Keratinocyte (primary cell): ENCODE results near the gene TOX3. TPM values are rescaled to one million over a fixed set of nuclear protein-coding genes. Genes with fewer than 3 reads are reported as not detected.

Source experiments
- DNase-seq: peaks from one replicate; pipeline ENCODE4 v3.0.0-alpha.2; 2011; ENCODE audit warnings: low read depth, missing footprints, low spot score
- FAIRE-seq: peaks from 2 replicates; lab custom pipeline; 2011; peaks lifted over from hg19 to GRCh38; lab: Jason Lieb, UNC
- H2AFZ ChIP-seq: 2 replicates; pipeline ENCODE4 v1.6.0; 2012; ENCODE audit warnings: low read length, control low read depth, inconsistent platforms; ENCODE audit not compliant: control insufficient read depth
- H3K27ac ChIP-seq: 2 replicates; pipeline ENCODE4 v1.5.1; 2011; ENCODE audit warnings: low read length; ENCODE audit not compliant: control insufficient read depth, insufficient read depth
- H3K27me3 ChIP-seq: 3 replicates; pipeline ENCODE4 v1.6.0; 2011; ENCODE audit warnings: low read length; ENCODE audit not compliant: control insufficient read depth, insufficient read depth; ENCODE audit errors: extremely low read depth
- H3K36me3 ChIP-seq, 2 experiments: 2 replicates in 1 of 2; 3 replicates in 1 of 2; pipeline ENCODE4 v1.5.1; 2011; ENCODE audit warnings: low read length in 2 of 2, mild to moderate bottlenecking in 1 of 2; ENCODE audit not compliant: control insufficient read depth in 2 of 2, insufficient read depth in 2 of 2; ENCODE audit errors: extremely low read depth in 1 of 2
- H3K4me1 ChIP-seq: 3 replicates; pipeline ENCODE4 v1.5.1; 2011; ENCODE audit warnings: low read length; ENCODE audit not compliant: control insufficient read depth, insufficient read depth; ENCODE audit errors: extremely low read depth
- H3K4me2 ChIP-seq: 3 replicates; pipeline ENCODE4 v1.6.0; 2011; ENCODE audit warnings: low read depth, low read length; ENCODE audit not compliant: control insufficient read depth, insufficient read depth; ENCODE audit errors: extremely low read depth
- H3K4me3 ChIP-seq, 3 experiments: fragments of 200-600 bp in 1 of 3; sonication (generic) in 1 of 3; 2 replicates in 2 of 3; 3 replicates in 1 of 3; pipeline ENCODE4 v1.5.1; 2011 to 2016; ENCODE audit warnings: low read length in 3 of 3, mild to moderate bottlenecking in 3 of 3, control low read depth in 2 of 3, inconsistent platforms in 1 of 3, low read depth in 1 of 3, mixed read lengths in 1 of 3, mixed run types in 1 of 3, moderate library complexity in 1 of 3; ENCODE audit not compliant: control insufficient read depth in 2 of 3, insufficient read depth in 2 of 3; ENCODE audit errors: extremely low read depth in 1 of 3
- H3K79me2 ChIP-seq: 2 replicates; pipeline ENCODE4 v1.6.0; 2012; ENCODE audit warnings: low read length; ENCODE audit not compliant: control insufficient read depth, insufficient read depth
- H3K9ac ChIP-seq: 3 replicates; pipeline ENCODE4 v1.6.0; 2011; ENCODE audit warnings: low read length; ENCODE audit not compliant: control insufficient read depth, insufficient read depth; ENCODE audit errors: extremely low read depth
- H3K9me1 ChIP-seq: 3 replicates; pipeline ENCODE4 v1.6.0; 2011; ENCODE audit warnings: low read length; ENCODE audit not compliant: control insufficient read depth, insufficient read depth; ENCODE audit errors: extremely low read depth
- H3K9me3 ChIP-seq: 2 replicates; pipeline ENCODE4 v1.5.1; 2012; ENCODE audit warnings: low read depth, low read length; ENCODE audit not compliant: control insufficient read depth
- H4K20me1 ChIP-seq: 3 replicates; pipeline ENCODE4 v1.6.0; 2011; ENCODE audit warnings: low read length; ENCODE audit not compliant: control insufficient read depth, insufficient read depth; ENCODE audit errors: extremely low read depth
- EZH2 ChIP-seq: IDR thresholded peaks from one replicate; pipeline ENCODE4 v1.6.1; 2012; ENCODE audit warnings: inconsistent platforms, mild to moderate bottlenecking, low read length, moderate library complexity
- dilution Hi-C: fragments of 300-500 bp; cut with MboI; formaldehyde crosslinking; loops from one replicate; pipeline ENCODE4 v1.7.0; 2020; ENCODE audit warnings: low sequenced_read_pairs; ENCODE audit not compliant: extremely low pct_ligation_motif_present
- polyA plus RNA-seq, 5 experiments: library from polyadenylated mRNA; depleted of rRNA in 3 of 5; stranded (reverse) in 3 of 5; stranded (forward) in 1 of 5; unstranded in 1 of 5; fragments of >200 nt; gene quantifications; 1 replicate in 1 of 5; 2 replicates in 3 of 5; 3 replicates in 1 of 5; pipeline versions ENCODE4 v1.2.1 to v1.2.3, GENCODE V29; 2011 to 2012; ENCODE audit warnings: missing spikeins in 2 of 5, low read depth in 1 of 5, low replicate concordance in 1 of 5
- TF ChIP-seq, protein P1 (sequence below), 3 experiments: IDR thresholded peaks in 1 of 3; conservative IDR thresholded peaks in 1 of 3; optimal IDR thresholded peaks in 1 of 3; 2 replicates in 2 of 3; 3 replicates in 1 of 3; pipeline versions ENCODE3 to v1.5.1; 2011; ENCODE audit warnings: low read length in 3 of 3, mild to moderate bottlenecking in 3 of 3, moderate library complexity in 2 of 3, control low read depth in 1 of 3, inconsistent platforms in 1 of 3; ENCODE audit not compliant: insufficient read depth in 2 of 3; ENCODE audit errors: extremely low read depth in 1 of 3

The TOX3 gene
- polyA plus RNA-seq, 1 donor (not counting 4 experiments of a cell fraction or from before 2014, with no cell fraction given) = not detected

- H4K20me1 ChIP-seq = no peaks in the 10 kb centered on the region
- H3K9me3 ChIP-seq = no peaks in the 10 kb centered on the region
- no peak overlapping the region for H2AFZ ChIP-seq
- DNase-seq = no peak
- no peak overlapping the region for H3K27ac ChIP-seq
- no peak overlapping the region for H3K9ac ChIP-seq
- no peak overlapping the region for H3K4me2 ChIP-seq
- no peaks in the 10 kb centered on the region for H3K36me3 ChIP-seq
- no peaks in the 10 kb centered on the region for H3K79me2 ChIP-seq
- H3K9me1 ChIP-seq = no peaks in the 10 kb centered on the region
- no peaks in the 10 kb centered on the region for H3K27me3 ChIP-seq
- no peak overlapping the region for H3K4me3 ChIP-seq
- no peaks in the 10 kb centered on the region for H3K4me1 ChIP-seq
- no peak for TF ChIP-seq EZH2
- TF ChIP-seq, protein P1, sequence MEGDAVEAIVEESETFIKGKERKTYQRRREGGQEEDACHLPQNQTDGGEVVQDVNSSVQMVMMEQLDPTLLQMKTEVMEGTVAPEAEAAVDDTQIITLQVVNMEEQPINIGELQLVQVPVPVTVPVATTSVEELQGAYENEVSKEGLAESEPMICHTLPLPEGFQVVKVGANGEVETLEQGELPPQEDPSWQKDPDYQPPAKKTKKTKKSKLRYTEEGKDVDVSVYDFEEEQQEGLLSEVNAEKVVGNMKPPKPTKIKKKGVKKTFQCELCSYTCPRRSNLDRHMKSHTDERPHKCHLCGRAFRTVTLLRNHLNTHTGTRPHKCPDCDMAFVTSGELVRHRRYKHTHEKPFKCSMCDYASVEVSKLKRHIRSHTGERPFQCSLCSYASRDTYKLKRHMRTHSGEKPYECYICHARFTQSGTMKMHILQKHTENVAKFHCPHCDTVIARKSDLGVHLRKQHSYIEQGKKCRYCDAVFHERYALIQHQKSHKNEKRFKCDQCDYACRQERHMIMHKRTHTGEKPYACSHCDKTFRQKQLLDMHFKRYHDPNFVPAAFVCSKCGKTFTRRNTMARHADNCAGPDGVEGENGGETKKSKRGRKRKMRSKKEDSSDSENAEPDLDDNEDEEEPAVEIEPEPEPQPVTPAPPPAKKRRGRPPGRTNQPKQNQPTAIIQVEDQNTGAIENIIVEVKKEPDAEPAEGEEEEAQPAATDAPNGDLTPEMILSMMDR (optimal IDR thresholded peaks at IDR 0.05 in 1 of 3, IDR thresholded peaks at IDR 0.05 in 1 of 3, conservative IDR thresholded peaks at IDR 0.05 in 1 of 3; ENCODE audit: extremely low read depth in 1 of 3, insufficient read depth in 2 of 3, low read length in 3 of 3) = no peak
- dilution Hi-C loops = no loop called here
- no peak for FAIRE-seq
These were observed 20.2 kb upstream of the TOX3 start for GRCh38 chr16:52567193-52567592.

- no peak overlapping the region for H3K4me2 ChIP-seq
- no peaks in the 10 kb centered on the region for H3K36me3 ChIP-seq
- no peaks in the 10 kb centered on the region for H4K20me1 ChIP-seq
- no peak overlapping the region for H3K27ac ChIP-seq
- H3K79me2 ChIP-seq = no peaks in the 10 kb centered on the region
- no peaks in the 10 kb centered on the region for H3K9me3 ChIP-seq
- no peak overlapping the region for H3K4me3 ChIP-seq
- DNase-seq = no peak
- H3K27me3 ChIP-seq = no peaks in the 10 kb centered on the region
- H3K9ac ChIP-seq = no peak overlapping the region
- H3K9me1 ChIP-seq = no peaks in the 10 kb centered on the region
- FAIRE-seq = no peak
- no peak overlapping the region for H2AFZ ChIP-seq
- H3K4me1 ChIP-seq = no peaks in the 10 kb centered on the region
- dilution Hi-C loops = no loop called here
- TF ChIP-seq EZH2 = no peak
- TF ChIP-seq, protein P1 (optimal IDR thresholded peaks at IDR 0.05 in 1 of 3, IDR thresholded peaks at IDR 0.05 in 1 of 3, conservative IDR thresholded peaks at IDR 0.05 in 1 of 3; ENCODE audit: extremely low read depth in 1 of 3, insufficient read depth in 2 of 3, low read length in 3 of 3) = no peak
These were observed 17.0 kb upstream of the TOX3 start for GRCh38 chr16:52563767-52564611.
